GM13977 (cell line): ENCODE results near the gene FYB1.

Experiments
- DNase-seq: peaks from one replicate; pipeline ENCODE4 v3.0.0; 2012; ENCODE audit warnings: low spot score
- in situ Hi-C: fragments of 300-500 bp; cut with MboI; formaldehyde crosslinking; loops from one replicate; pipeline ENCODE4 v1.12.0; 2022; ENCODE audit warnings: low sequenced_read_pairs, low pct_unique_long_range_greater_than_20kb, mixed read lengths, inconsistent platforms; ENCODE audit not compliant: unreplicated experiment
- TF ChIP-seq, protein P1 (sequence below): IDR thresholded peaks from 2 replicates; pipeline ENCODE4 v1.5.1; 2012; ENCODE audit warnings: mild to moderate bottlenecking, control low read depth; ENCODE audit not compliant: insufficient read depth; ENCODE audit errors: extremely low read depth, missing control alignments

The FYB1 gene

DNA sequence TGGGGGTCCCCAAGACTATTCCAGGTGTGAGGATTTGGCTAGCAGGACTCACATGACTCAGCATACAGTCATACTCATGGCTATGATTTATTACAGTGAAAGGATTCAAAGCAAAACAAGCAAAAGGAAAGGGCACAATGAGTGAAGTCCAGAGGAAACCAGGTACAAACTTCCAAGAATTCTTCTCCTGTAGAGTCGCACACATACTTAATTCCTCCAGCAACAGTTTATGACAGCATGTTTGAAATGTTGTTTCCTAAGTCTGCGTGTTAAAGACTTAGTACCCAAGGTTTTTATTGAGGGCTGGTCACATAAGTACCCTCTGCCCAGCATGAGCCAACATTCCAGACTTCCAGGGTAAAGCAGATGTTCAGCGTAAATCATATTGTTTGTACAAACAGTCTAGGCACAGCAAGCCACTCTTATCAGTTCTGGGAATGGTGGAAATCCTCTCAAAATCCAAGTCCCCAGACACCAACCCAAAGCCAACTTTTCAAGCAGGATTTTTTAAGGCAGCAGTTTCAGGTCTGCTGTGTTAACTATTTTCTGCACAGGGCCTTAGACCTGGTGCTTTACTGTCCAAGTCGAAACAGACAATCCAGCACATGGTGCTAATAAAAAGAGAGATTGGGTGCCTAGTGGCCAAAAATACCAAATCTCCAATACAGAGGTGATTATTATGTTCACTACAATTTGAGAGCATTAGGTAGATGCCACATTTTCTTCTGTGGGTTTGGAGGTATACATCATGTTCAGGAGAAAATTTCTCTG, 126.6 kb downstream of the FYB1 start:
- DNase-seq = no peak
- TF ChIP-seq, protein P1, sequence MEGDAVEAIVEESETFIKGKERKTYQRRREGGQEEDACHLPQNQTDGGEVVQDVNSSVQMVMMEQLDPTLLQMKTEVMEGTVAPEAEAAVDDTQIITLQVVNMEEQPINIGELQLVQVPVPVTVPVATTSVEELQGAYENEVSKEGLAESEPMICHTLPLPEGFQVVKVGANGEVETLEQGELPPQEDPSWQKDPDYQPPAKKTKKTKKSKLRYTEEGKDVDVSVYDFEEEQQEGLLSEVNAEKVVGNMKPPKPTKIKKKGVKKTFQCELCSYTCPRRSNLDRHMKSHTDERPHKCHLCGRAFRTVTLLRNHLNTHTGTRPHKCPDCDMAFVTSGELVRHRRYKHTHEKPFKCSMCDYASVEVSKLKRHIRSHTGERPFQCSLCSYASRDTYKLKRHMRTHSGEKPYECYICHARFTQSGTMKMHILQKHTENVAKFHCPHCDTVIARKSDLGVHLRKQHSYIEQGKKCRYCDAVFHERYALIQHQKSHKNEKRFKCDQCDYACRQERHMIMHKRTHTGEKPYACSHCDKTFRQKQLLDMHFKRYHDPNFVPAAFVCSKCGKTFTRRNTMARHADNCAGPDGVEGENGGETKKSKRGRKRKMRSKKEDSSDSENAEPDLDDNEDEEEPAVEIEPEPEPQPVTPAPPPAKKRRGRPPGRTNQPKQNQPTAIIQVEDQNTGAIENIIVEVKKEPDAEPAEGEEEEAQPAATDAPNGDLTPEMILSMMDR = no peak

DNA sequence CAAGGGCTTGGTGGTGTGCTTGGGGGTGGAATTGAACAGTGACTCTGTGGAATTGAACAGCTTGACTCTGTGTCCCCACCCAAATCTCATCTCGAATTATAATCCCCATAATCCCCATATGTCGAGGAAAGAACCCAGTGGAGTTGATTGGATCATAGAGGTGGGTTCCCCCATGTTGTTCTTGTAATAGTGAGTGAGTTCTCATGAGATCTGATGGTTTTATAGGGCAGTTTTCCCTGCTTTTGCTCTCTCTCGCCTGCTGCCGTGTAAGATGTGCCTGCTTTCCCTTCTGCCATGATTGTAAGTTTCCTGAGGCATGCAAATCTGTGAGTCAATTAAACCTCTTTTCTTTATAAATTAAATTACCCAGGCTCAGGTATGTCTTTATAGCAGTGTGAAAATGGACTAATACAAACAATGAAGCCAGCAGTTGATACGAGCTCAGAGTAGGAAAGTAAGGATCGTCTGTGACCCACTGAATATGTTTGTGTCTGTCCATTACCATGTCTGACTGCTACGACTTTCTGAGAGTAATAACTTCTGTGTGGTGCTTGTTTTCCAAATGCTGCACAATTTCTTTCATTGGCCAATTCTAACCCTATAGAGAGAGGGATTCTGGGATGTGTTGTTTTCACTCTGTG, 127.3 kb downstream of the FYB1 start:
- no peak for DNase-seq
- in situ Hi-C loops = no loop called here
- TF ChIP-seq, protein P1 = no peak

More for the DNA sequence above, 126.6 kb downstream of the FYB1 start:
- in situ Hi-C loops = no loop called here

DNA sequence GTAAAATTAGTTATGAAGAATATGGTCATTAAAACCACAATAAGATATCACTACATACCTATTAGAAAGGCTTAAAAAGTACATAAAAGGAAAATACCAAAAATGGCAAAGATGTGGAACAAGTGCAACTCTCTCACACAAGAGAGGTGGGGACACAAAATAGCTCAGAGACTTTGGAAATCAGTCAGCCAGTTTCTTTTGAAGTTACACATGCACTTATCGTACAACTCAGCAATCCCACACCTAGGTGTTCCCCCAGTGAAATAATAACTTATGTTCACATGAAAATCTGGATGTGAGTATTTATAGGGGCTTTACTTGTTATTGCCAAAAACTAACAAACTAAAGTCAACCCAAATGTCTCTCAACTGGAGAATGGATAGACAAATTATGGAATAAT, 135.4 kb downstream of the FYB1 start:
- in situ Hi-C loops = no loop called here
- TF ChIP-seq, protein P1 = no peak
- no peak for DNase-seq

DNA sequence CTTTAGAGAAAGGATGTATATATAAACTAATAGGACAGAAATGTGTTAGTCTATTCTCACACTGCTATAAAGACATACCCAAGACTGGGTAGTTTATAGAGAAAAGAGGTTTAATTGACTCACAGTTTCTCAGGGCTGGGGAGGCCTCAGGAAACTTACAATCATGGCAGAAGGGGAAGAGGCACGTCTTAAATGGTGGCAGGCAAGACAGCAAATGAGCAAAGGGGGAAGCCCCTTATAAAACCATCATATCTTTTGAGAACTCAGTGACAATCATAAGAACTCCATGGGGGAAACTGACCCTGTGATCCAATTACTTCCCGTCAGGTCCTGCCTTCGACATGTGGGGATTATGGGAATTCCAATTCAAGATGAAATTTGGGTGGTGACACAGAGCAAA, 136.4 kb downstream of the FYB1 start:
- TF ChIP-seq, protein P1 = no peak
- in situ Hi-C loops = no loop called here
- DNase-seq = no peak

DNA sequence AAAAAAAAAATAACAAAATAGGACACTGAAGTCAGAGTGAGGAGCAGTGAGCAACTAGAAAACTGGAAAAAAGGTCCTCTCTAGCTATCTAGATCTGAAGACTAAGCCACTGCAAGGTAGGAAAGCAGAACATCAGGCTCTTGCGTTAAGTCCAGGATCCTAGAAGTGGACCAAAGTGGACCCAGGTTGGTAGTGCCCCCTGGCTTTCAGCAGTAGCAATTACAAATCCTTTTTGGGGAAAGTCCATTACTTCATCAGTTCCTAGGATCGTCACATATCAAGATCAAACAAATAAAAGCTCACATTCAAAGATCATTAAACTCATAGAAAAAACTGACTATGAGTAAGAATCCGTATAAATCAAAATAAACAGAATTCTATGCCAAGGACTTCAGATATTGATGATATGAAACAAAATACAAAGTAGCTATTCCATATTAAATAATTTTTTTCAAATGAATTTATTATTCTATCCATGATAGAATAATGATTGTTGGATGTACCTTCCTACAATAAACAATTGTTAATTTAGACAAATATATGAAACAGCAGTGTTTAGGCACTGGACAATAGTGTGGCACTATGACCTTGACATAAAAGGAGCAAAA, 138.7 kb downstream of the FYB1 start:
- DNase-seq = peak; percentile 42
- TF ChIP-seq, protein P1 = peak; percentile 78
- in situ Hi-C loops = no loop called here

DNA sequence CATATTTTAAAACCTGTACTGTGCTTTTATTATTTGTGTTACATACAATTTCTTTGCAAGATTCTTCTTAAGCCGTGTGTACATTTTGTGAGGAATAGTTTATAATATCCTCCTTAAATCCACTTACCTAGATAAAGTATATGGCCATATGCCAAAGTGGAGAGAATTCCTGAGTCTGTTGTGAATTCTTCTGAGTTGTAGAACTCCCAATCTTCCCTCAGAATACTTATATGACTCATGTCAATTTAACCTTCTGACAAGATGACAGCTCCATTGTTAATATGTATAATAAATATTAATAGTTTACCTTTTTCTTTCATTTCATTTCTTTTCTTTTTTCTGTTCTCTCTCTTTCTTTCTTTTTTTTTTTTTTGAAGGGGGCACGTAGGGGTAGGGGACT, 139.2 kb downstream of the FYB1 start:
- TF ChIP-seq, protein P1 = no peak
- in situ Hi-C loops = no loop called here
- no peak for DNase-seq
